ENCODE data around the gene BATF2. TPM values are rescaled to one million over a fixed set of nuclear protein-coding genes. Genes with fewer than 3 reads are reported as not detected.

Gene BATF2
- total RNA-seq, 2 experiments from 2014 or later, result 0.70 to 0.79 TPM

DNA sequence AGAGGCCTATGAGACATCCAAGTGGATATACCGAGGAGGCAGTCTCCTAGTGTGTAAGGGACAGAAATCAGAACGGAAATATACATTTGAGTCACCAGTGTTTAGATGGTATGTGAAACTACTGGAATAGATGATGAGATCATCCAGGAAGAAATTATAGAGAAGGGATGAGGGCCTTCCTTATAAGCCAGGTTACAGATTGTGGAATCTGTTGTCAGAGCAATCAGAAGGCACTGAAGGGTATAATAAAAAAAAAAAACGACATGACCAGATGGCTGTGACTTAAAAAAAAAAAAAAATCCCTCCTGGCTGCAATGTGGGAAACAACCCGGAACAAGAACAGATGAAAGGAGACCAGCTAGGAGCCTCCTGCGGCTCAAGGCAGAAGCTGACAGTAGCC lies 27.6 kb downstream of the BATF2 start:
- peaks cover 50% of the 10 kb centered on the region for H3K4me1 ChIP-seq (ENCODE audit: insufficient read depth, low read length, poor library complexity, severe bottlenecking)
- TF ChIP-seq, protein P1, sequence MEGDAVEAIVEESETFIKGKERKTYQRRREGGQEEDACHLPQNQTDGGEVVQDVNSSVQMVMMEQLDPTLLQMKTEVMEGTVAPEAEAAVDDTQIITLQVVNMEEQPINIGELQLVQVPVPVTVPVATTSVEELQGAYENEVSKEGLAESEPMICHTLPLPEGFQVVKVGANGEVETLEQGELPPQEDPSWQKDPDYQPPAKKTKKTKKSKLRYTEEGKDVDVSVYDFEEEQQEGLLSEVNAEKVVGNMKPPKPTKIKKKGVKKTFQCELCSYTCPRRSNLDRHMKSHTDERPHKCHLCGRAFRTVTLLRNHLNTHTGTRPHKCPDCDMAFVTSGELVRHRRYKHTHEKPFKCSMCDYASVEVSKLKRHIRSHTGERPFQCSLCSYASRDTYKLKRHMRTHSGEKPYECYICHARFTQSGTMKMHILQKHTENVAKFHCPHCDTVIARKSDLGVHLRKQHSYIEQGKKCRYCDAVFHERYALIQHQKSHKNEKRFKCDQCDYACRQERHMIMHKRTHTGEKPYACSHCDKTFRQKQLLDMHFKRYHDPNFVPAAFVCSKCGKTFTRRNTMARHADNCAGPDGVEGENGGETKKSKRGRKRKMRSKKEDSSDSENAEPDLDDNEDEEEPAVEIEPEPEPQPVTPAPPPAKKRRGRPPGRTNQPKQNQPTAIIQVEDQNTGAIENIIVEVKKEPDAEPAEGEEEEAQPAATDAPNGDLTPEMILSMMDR (conservative IDR thresholded peaks at IDR 0.05; ENCODE audit: low read length), result no peak
- TF ChIP-seq EZH2phosphoT487 (IDR thresholded peaks at IDR 0.05; ENCODE audit: borderline replicate concordance, low read depth, low read length), result no peak
- peak overlapping the region; percentile 74; the same call in 1 of the 2 replicates for H2AFZ ChIP-seq (ENCODE audit: low read length)
- H4K20me1 ChIP-seq (ENCODE audit: insufficient read depth, low read length), result no peaks in the 10 kb centered on the region
- no peak overlapping the region for H3K4me3 ChIP-seq (ENCODE audit: low read depth, low read length, poor library complexity, severe bottlenecking)
- no peaks in the 10 kb centered on the region for H3K79me2 ChIP-seq (ENCODE audit: insufficient read depth, low read depth, low read length)
- no peak overlapping the region for H3K4me2 ChIP-seq (ENCODE audit: low read length)
- ChIA-PET CTCF (ENCODE audit: unreplicated experiment) (no interaction called here), POLR2A (interaction anchor here (0.6 kb wide), 1 partner anchor 42 kb away, joined by 3 read pairs; no protein-coding TSS in a partner anchor)
- H3K9me3 ChIP-seq (ENCODE audit: low read length), result no peaks in the 10 kb centered on the region
- H3K27ac ChIP-seq (ENCODE audit: low read depth, low read length, poor library complexity, severe bottlenecking), result no peak overlapping the region
- intact Hi-C loops (cut with micrococcal nuclease; ENCODE audit: unreplicated experiment), result no loop called here
- no peaks in the 10 kb centered on the region for H3K9me2 ChIP-seq (ENCODE audit: insufficient read depth, low read length)
- H3K36me3 ChIP-seq (ENCODE audit: insufficient read depth, low read length), result no peaks in the 10 kb centered on the region
- no TSS peak for BruUV-seq (replicated peaks)
- DNase-seq (ENCODE audit: low spot score), result no peak

DNA sequence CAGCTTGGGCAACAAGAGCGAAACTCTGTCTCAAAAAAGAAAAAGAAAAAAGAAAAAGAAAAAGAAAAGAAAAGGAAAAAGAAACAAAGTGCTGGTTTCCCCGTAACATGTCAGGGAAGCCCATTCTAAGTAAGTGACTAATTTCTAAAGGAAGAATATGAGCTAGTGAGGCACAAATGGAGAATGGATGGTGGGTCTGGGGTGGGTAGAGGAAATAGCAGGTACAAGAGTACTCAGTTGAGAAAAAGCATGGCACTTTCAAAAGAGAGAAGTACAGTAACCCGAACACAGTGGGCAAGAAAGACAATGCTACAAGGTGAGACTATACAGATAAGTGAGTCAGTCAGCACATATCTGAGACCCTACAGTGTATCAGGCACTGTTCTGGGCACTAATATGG lies 29.4 kb downstream of the BATF2 start:
- Histone ChIP-seq H3K9me2 (ENCODE audit: insufficient read depth, low read length) (no peaks in the 10 kb centered on the region), H4K20me1 (ENCODE audit: insufficient read depth, low read length) (no peaks in the 10 kb centered on the region), H3K9me3 (ENCODE audit: low read length) (no peaks in the 10 kb centered on the region), H3K4me1 (ENCODE audit: insufficient read depth, low read length, poor library complexity, severe bottlenecking) (peaks cover 34% of the 10 kb centered on the region), H3K36me3 (ENCODE audit: insufficient read depth, low read length) (no peaks in the 10 kb centered on the region), H3K4me3 (ENCODE audit: low read depth, low read length, poor library complexity, severe bottlenecking) (no peak overlapping the region), H3K79me2 (ENCODE audit: insufficient read depth, low read depth, low read length) (no peaks in the 10 kb centered on the region), H3K4me2 (ENCODE audit: low read length) (no peak overlapping the region), H3K27ac (ENCODE audit: low read depth, low read length, poor library complexity, severe bottlenecking) (no peak overlapping the region), H2AFZ (ENCODE audit: low read length) (peak overlapping the region; percentile 37)
- CTCF ChIA-PET (ENCODE audit: unreplicated experiment), result no interaction called here
- POLR2A ChIA-PET, result interaction anchor here (1.2 kb wide), 1 partner anchor 22 kb away, joined by 4 read pairs; no protein-coding TSS in a partner anchor
- DNase-seq (ENCODE audit: low spot score), result no peak
- TF ChIP-seq EZH2phosphoT487 (IDR thresholded peaks at IDR 0.05; ENCODE audit: borderline replicate concordance, low read depth, low read length), result no peak
- TF ChIP-seq, protein P1 (conservative IDR thresholded peaks at IDR 0.05; ENCODE audit: low read length), result no peak
- intact Hi-C loops (cut with micrococcal nuclease; ENCODE audit: unreplicated experiment), result no loop called here
- no TSS peak for BruUV-seq (replicated peaks)

DNA sequence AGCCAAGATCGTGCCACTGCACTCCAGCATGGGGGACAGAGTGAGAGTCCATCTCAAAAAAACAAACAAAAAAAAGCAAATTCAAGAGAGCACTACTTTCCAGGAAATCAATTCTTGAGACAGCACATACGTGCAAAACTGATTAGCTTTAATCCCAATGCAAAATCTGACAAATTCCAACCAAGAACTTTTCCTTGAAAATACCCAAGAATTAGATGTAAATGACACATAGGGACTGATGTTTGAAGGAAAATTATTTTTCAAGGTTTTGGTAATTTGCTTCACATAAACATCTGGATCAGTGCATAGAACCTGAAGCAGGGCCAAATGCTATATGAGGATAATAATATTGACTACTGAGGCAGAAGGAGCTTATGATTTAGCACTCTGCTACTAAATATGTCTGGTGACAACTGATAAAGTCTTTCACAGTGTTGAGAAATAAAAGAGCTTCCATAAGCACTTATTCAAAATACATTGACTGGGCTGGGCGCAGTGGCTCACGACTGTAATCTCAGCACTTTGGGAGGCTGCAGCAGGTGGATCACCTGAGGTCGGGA lies 33.6 kb downstream of the BATF2 start:
- H2AFZ ChIP-seq (ENCODE audit: low read length), result no peak overlapping the region
- BruUV-seq (replicated peaks), result no TSS peak
- H3K79me2 ChIP-seq (ENCODE audit: insufficient read depth, low read depth, low read length), result no peaks in the 10 kb centered on the region
- H3K27ac ChIP-seq (ENCODE audit: low read depth, low read length, poor library complexity, severe bottlenecking), result no peak overlapping the region
- peaks cover 9% of the 10 kb centered on the region for H3K4me1 ChIP-seq (ENCODE audit: insufficient read depth, low read length, poor library complexity, severe bottlenecking)
- no peak overlapping the region for H3K4me3 ChIP-seq (ENCODE audit: low read depth, low read length, poor library complexity, severe bottlenecking)
- TF ChIP-seq, protein P1 (conservative IDR thresholded peaks at IDR 0.05; ENCODE audit: low read length), result no peak
- TF ChIP-seq EZH2phosphoT487 (IDR thresholded peaks at IDR 0.05; ENCODE audit: borderline replicate concordance, low read depth, low read length), result no peak
- no peaks in the 10 kb centered on the region for H3K9me3 ChIP-seq (ENCODE audit: low read length)
- H4K20me1 ChIP-seq (ENCODE audit: insufficient read depth, low read length), result no peaks in the 10 kb centered on the region
- intact Hi-C loops (cut with micrococcal nuclease; ENCODE audit: unreplicated experiment), result no loop called here
- ChIA-PET POLR2A (interaction anchor here (0.8 to 1.3 kb wide), 4 partner anchors 16 to 115 kb away, joined by 3 read pairs; no protein-coding TSS in a partner anchor), CTCF (ENCODE audit: unreplicated experiment) (interaction anchor here (0.5 kb wide), 1 partner anchor 10 kb away, joined by 4 read pairs; no protein-coding TSS in a partner anchor)
- DNase-seq (ENCODE audit: low spot score), result no peak
- H3K4me2 ChIP-seq (ENCODE audit: low read length), result no peak overlapping the region
- no peaks in the 10 kb centered on the region for H3K9me2 ChIP-seq (ENCODE audit: insufficient read depth, low read length)
- H3K36me3 ChIP-seq (ENCODE audit: insufficient read depth, low read length), result no peaks in the 10 kb centered on the region

All from OCI-LY7 (cell line).